HG03565 (cell line): ENCODE results near the gene PDGFRA.

Source experiments
- ATAC-seq: cut with Tn5 transposase; IDR thresholded peaks from one replicate; pipeline ENCODE4 v1.9.1; 2021; ENCODE audit warnings: mild to moderate bottlenecking, moderate library complexity; ENCODE audit not compliant: unreplicated experiment

The PDGFRA gene

GRCh38 chr4:54254915-54255246, 25.8 kb downstream of the PDGFRA start:
- ATAC-seq: no peak

- no peak for ATAC-seq
These were observed 26.8 kb downstream of the PDGFRA start for GRCh38 chr4:54255881-54256280.

DNA sequence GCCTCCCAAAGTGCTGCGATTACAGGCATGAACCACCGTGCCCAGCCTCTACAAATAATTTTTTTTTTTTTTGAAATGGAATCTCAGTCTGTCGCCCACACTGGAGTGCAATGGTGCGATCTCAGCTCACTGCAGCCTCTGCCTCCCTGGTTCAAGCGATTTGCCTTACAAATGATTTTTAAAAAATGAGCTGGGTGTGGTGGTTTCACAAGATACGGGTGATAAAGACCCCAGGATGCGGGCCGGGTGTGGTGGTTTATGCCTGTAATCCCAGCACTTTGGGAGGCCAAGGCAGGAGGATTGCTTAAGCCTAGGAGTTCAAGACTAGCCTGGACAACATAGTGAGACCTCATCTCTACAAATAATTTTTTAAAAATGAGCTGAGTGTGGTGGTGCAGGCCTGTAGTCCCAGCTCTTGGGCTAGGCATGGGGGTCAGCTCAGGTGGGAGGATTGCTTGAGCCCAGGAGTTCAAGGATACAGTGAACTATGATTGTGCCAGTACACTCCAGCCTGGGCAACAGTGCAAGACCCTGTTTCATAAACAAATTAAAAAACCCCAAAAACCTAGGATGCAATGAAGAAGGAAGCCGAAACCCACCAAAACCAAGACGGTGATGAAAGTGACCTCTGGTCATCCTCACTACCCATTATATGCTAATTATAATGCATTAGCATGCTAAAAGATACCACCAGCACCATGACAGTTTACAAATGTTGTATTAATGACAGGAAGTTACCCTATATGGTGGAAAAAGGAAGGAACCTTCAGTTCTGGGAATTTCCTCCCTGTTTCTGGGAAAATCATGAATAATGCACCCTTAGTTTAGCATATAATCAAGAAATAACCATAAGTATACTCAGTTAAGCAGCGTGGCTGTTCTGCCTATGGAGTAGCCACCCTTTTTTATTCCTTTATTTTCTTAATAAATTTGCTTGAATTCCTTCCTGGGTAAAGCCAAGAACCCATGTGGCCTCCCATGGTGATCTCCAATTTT, 27.7 kb downstream of the PDGFRA start:
- no peak for ATAC-seq

DNA sequence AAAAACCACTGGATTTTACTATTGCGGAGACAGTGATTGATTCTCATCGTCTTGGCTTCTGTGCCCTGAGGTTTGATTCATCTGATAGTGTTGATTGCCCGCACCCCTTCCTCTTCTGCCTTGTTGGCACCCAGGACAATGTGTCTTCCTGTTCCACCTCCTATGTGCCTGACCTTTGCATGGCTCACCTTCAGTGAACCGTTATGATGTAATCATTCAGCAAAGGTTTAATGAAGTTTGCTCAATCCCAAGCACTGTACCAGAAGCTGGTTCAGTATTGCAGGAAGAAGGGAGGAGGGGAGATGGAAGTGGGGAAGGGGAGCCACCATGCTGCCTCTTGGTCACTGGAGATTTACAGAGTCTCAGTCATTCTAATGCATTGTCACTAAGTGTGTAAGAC, 36.3 kb downstream of the PDGFRA start:
- ATAC-seq: no peak

GRCh38 chr4:54268151-54268550, 39.1 kb downstream of the PDGFRA start:
- no peak for ATAC-seq

GRCh38 chr4:54271464-54271863, 42.4 kb downstream of the PDGFRA start:
- no peak for ATAC-seq

DNA sequence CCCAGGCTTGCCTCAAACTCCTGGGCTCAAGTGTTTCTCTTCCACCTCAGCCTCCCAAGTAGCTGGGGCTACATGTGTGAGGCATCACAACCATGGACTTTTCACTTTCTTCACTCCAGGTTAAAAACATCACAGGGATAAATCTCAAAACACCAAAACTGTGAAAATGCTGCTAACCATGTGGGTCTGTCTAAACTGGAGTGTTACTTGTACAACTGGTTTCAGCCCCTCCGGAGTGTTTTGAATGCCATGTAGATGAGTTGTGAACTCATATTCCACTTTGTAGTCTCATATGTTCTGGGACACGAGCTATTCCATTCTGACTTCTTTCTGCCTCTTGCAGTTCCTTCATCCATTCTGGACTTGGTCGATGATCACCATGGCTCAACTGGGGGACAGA, 43.0 kb downstream of the PDGFRA start:
- no peak for ATAC-seq

DNA sequence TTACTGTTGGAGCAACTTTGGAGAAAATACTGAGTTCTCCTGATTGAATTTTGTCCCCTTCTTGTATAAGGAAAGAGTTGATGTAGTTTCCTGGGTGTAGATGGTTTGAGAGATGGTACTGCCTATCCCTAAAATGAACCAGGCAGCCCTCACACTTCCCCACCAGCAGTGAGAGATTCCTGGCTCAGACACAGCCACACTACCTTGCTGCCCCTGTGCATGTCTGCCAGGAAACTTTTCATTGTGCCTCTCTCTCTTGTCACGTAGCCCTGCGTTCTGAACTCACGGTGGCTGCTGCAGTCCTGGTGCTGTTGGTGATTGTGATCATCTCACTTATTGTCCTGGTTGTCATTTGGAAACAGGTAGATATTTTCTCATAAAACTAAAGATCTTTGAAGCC, 45.2 kb downstream of the PDGFRA start:
- ATAC-seq: no peak

DNA sequence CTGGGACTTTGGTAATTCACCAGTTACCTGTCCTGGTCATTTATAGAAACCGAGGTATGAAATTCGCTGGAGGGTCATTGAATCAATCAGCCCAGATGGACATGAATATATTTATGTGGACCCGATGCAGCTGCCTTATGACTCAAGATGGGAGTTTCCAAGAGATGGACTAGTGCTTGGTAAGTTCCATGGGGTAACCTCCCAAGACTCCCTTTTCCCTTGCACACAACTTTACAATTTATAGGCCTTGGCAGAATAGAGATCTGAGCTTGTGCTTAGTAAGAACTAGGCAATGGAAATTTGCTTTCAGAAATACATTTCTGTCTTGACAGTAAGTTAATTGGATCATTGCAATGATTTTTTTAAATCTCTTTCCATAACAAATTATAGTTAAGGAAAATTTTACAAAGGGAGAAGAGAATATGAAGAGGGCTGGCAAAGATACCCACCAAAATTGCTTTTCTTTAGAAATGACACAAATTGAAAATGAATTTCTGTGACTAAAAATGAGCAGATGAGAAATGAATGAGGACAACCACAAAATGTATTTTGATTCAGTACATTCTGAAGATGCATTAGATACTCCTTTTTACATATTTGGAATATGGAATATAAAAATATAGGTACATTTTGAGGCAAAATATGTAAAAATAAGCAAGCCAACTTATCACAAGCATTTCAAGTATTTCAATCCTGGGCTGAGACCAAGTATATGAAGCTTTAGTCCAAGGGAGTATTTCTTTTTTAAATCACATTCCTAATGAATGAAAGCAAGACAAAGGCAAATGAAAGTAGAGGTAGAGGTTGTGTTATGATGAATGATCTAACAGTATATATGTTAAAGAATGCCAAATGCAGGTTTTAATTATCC, 45.9 kb downstream of the PDGFRA start:
- ATAC-seq: no peak

- no peak for ATAC-seq
These were observed 47.7 kb downstream of the PDGFRA start for GRCh38 chr4:54276641-54277430.

DNA sequence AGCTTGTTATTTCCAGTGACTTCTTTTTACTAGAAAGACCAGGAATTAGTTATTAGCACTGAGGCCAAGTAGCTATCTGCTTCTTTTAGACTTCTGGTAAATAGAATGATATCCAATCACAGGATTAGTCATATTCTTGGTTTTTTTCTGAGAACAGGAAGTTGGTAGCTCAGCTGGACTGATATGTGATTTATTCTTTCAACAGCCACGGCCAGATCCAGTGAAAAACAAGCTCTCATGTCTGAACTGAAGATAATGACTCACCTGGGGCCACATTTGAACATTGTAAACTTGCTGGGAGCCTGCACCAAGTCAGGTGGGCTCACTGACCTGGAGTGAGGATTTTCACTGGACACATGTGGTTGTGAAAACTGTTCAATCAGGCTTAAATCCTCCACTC, 48.6 kb downstream of the PDGFRA start:
- ATAC-seq: peak; percentile 53

DNA sequence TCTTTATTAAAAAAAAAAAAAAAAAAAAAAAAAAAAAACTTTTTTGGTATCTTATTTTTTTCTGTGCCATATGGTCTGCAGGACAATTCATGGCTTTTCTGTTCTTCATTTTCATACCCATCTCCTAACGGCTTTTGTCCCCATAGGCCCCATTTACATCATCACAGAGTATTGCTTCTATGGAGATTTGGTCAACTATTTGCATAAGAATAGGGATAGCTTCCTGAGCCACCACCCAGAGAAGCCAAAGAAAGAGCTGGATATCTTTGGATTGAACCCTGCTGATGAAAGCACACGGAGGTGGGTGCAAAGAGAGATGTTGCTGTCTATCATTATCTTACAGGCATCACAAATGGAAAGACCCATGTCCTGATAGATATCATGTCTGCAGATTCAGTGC, 49.1 kb downstream of the PDGFRA start:
- ATAC-seq: no peak

GRCh38 chr4:54281054-54281766, 52.1 kb downstream of the PDGFRA start:
- no peak for ATAC-seq

DNA sequence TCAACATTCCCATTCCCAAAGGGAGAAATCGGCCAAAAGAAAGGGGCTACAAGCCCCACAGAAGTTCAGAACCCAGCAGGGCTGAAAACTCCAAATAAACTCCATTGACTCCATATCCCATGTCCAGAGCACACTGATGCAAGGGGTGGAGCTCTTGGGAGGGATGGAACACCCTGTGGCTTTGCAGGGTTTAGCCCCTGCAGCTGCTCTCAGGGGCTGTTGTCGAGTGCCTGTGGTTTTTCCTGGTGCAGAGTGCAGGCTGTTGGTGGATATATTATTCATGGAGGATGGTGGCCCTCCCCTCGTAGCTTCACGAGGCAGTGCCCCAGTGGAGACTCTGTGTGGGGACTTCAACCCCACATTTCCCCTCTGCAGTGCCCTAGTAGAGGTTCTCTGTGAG, 53.7 kb downstream of the PDGFRA start:
- ATAC-seq: no peak

- no peak for ATAC-seq
These were observed 60.2 kb downstream of the PDGFRA start for GRCh38 chr4:54289316-54289715.

- ATAC-seq: no peak
These were observed 61.9 kb downstream of the PDGFRA start for GRCh38 chr4:54290980-54291379.

DNA sequence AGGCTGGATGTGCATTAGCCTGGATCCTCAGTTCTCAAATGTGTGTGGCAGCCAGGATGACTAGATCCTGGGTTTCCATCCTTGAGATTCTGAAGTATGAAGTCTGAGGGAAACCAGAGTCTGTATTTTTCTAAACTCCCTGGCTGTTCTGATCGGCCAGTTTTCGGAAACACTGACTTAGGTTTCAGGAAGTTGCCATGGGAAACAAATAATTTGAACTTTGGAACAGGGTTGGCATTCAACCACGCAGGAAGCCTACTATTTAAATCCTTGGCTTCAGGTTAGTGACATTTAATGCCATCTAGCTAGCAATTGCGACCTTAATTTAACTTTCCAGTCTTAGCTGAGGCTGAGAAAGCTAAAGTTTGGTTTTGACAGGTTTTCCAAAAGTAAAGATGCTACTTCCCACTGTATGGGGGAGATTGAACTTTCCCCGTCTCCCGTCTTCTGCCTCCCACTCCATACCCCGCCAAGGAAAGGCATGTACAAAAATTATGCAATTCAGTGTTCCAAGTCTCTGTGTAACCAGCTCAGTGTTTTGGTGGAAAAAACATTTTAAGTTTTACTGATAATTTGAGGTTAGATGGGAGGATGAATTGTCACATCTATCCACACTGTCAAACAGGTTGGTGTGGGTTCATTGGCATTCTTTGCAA, 67.6 kb downstream of the PDGFRA start:
- no peak for ATAC-seq

DNA sequence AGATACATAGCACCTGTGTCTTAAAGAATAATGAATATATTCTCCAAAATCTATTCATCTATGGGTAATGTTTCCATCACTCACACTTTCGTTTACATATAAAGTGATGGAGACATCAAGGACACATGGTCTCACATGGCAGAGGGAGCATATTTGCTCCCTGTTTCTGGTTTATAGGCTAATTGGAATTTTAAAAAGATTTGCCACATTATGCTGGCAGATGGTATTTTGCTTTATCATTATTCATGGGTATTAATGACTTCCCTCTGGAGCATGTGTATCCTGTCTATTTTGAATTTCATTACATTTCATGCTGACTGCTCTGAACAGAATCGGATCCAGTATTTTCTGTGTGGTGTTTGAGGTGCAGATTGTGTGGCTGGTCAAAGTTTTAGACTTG, 79.0 kb downstream of the PDGFRA start:
- no peak for ATAC-seq

- ATAC-seq: peak; percentile 99
These were observed 86.8 kb downstream of the PDGFRA start for GRCh38 chr4:54315561-54316538.
